Sigmoid colon (tissue), 7 donors: Measurements from ENCODE around the gene CYP2S1. TPM values are rescaled to one million over a fixed set of nuclear protein-coding genes. Genes with fewer than 3 reads are reported as not detected.

Experiments used
- DNase-seq: peaks from one replicate; pipeline ENCODE4 v3.0.0-alpha.2; 2019
- H3K27ac ChIP-seq, 4 donors: fragments of 200-600 bp; sonication (generic); one replicate each; pipeline ENCODE4 v1.5.1; 2016 to 2019; ENCODE audit warnings: mild to moderate bottlenecking in 1 of 4
- H3K27me3 ChIP-seq, 3 donors: fragments of 200-600 bp; sonication (generic); one replicate each; pipeline ENCODE4 v1.5.1; 2019; ENCODE audit warnings: mild to moderate bottlenecking in 1 of 3
- H3K36me3 ChIP-seq, 4 donors: fragments of 200-600 bp; sonication (generic); one replicate each; pipeline ENCODE4 v1.5.1; 2016 to 2019
- H3K4me1 ChIP-seq, 4 donors: fragments of 200-600 bp; sonication (generic); one replicate each; pipeline ENCODE4 v1.5.1; 2017 to 2019
- H3K4me3 ChIP-seq, 4 donors: fragments of 200-600 bp; sonication (generic); one replicate each; pipeline ENCODE4 v1.5.1; 2017 to 2019; ENCODE audit warnings: mild to moderate bottlenecking in 2 of 4, moderate library complexity in 1 of 4
- H3K9me3 ChIP-seq, 4 donors: fragments of 200-600 bp in 3 of 4; sonication (generic) in 3 of 4; one replicate each; pipeline versions ENCODE4 v1.5.1 to v1.6.1; 2013 to 2019
- EP300 ChIP-seq, 4 donors: sonication (generic); formaldehyde crosslinking; IDR thresholded peaks; one replicate each; pipeline ENCODE4 v1.6.1; 2017; ENCODE audit warnings: antibody characterized with exemption in 4 of 4
- POLR2A ChIP-seq, 2 donors: fragments of 450-650 bp; IDR thresholded peaks; one replicate each; pipeline ENCODE4 v1.6.1; 2016; ENCODE audit warnings: antibody characterized with exemption in 2 of 2, mild to moderate bottlenecking in 2 of 2, moderate library complexity in 2 of 2
- POLR2AphosphoS5 ChIP-seq, 4 donors: sonication (generic); formaldehyde crosslinking; IDR thresholded peaks; one replicate each; pipeline ENCODE4 v1.6.1; 2017; ENCODE audit warnings: antibody characterized with exemption in 4 of 4
- WGBS, 2 donors: extraction: QIAGEN DNeasy Blood & Tissue Kit; methylation state at CpG; one replicate each; pipeline ENCODE4 v1.1.7; 2013; 5-methylcytosine and 5-hydroxymethylcytosine counted together
- intact Hi-C: fragments of 100-400 bp; cut with DNase I; formaldehyde crosslinking; loops from one replicate; pipeline ENCODE4 v1.15.1; 2023
- polyA plus RNA-seq, 3 donors: library from polyadenylated mRNA; stranded (reverse); fragments of 200-250 nt; gene quantifications; one replicate each; pipeline ENCODE4 v1.2.3, GENCODE V29; 2013
- total RNA-seq, 4 donors: library from RNA; depleted of rRNA; stranded (reverse); fragments of >200 nt; gene quantifications; one replicate each; pipeline ENCODE4 v1.1.0, GENCODE V29; 2016
- TF ChIP-seq, protein P1 (sequence below), 4 experiments: fragments of 450-650 bp in 3 of 4; fragments of 200-600 bp in 1 of 4; IDR thresholded peaks; one replicate each; pipeline ENCODE4 v1.5.1; 2016 to 2019; ENCODE audit warnings: antibody characterized with exemption in 4 of 4, mild to moderate bottlenecking in 3 of 4, moderate library complexity in 2 of 4
- donor health status: healthy with polysubstance abuse.
- donor health status: Bipolar disorder and iron deficiency.
- donor health status: healthy.

The CYP2S1 gene
- total and polyA plus RNA-seq, 7 donors = 0.41 to 18.6 (median 1.4) TPM

DNA sequence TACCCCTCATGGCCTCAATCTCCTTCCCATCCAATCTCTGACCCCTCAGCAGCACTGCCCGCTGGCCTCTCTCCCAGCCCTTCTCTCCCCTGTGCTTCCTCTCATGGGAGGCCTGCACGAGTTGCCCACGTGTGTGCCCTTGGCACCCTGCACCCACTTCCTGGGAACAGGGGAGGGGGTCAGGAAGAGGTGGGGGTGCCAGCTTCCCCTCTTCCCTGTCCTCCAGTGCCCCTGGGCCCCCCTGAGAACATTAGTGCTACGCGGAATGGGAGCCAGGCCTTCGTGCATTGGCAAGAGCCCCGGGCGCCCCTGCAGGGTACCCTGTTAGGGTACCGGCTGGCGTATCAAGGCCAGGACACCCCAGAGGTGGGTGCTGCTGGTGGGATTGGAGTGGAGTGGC, 45.2 kb downstream of the CYP2S1 start:
- peaks cover 47 to 99% (median 53%) of the 10 kb centered on the region in 4 donors for H3K36me3 ChIP-seq
- intact Hi-C loops = no loop called here
- 82 to 89% methylated on average over 10 of the region's 10 CpGs for WGBS, 2 donors
- DNase-seq = no peak
- H3K4me1 ChIP-seq = no peaks in the 10 kb centered on the region
- TF ChIP-seq, protein P1, sequence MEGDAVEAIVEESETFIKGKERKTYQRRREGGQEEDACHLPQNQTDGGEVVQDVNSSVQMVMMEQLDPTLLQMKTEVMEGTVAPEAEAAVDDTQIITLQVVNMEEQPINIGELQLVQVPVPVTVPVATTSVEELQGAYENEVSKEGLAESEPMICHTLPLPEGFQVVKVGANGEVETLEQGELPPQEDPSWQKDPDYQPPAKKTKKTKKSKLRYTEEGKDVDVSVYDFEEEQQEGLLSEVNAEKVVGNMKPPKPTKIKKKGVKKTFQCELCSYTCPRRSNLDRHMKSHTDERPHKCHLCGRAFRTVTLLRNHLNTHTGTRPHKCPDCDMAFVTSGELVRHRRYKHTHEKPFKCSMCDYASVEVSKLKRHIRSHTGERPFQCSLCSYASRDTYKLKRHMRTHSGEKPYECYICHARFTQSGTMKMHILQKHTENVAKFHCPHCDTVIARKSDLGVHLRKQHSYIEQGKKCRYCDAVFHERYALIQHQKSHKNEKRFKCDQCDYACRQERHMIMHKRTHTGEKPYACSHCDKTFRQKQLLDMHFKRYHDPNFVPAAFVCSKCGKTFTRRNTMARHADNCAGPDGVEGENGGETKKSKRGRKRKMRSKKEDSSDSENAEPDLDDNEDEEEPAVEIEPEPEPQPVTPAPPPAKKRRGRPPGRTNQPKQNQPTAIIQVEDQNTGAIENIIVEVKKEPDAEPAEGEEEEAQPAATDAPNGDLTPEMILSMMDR (IDR thresholded peaks at IDR 0.05) = no peak
- TF ChIP-seq POLR2A (IDR thresholded peaks at IDR 0.05) (no peak), POLR2AphosphoS5 (IDR thresholded peaks at IDR 0.05) (no peak), EP300 (IDR thresholded peaks at IDR 0.05) (no peak)
- no peak overlapping the region for H3K27ac ChIP-seq
- no peak overlapping the region for H3K4me3 ChIP-seq
- no peaks in the 10 kb centered on the region for H3K27me3 ChIP-seq
- no peaks in the 10 kb centered on the region for H3K9me3 ChIP-seq

DNA sequence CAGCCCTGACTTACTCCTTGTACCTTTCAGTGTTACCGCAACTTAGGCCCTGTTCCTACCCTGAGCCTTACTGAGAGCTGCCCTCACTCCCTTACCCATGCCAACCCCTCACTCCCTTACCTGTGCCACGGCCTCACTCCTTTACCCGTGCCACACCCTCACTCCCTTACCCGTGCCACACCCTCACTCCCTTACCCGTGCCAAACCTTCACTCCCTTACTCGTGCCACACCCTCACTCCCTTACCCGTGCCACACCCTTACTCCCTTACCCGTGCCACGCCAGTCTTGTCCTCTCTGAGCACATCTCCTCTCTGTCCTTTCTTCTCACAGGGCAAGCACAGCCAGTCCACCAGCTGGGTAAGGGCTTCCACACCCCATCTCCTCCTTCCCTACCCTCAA, 46.3 kb downstream of the CYP2S1 start:
- H3K4me1 ChIP-seq = no peaks in the 10 kb centered on the region
- no peak for DNase-seq
- 24 to 64% methylated on average over 9 of the region's 9 CpGs for WGBS, 2 donors
- no peak overlapping the region for H3K27ac ChIP-seq
- intact Hi-C loops = no loop called here
- TF ChIP-seq EP300 (IDR thresholded peaks at IDR 0.05) = no peak
- TF ChIP-seq, protein P1 (IDR thresholded peaks at IDR 0.05) = no peak
- no peak for TF ChIP-seq POLR2A (IDR thresholded peaks at IDR 0.05)
- no peak for TF ChIP-seq POLR2AphosphoS5 (IDR thresholded peaks at IDR 0.05)
- no peaks in the 10 kb centered on the region for H3K27me3 ChIP-seq
- H3K9me3 ChIP-seq = no peaks in the 10 kb centered on the region
- H3K36me3 ChIP-seq = peaks cover 49 to 99% (median 52%) of the 10 kb centered on the region in 4 donors
- H3K4me3 ChIP-seq = no peak overlapping the region

DNA sequence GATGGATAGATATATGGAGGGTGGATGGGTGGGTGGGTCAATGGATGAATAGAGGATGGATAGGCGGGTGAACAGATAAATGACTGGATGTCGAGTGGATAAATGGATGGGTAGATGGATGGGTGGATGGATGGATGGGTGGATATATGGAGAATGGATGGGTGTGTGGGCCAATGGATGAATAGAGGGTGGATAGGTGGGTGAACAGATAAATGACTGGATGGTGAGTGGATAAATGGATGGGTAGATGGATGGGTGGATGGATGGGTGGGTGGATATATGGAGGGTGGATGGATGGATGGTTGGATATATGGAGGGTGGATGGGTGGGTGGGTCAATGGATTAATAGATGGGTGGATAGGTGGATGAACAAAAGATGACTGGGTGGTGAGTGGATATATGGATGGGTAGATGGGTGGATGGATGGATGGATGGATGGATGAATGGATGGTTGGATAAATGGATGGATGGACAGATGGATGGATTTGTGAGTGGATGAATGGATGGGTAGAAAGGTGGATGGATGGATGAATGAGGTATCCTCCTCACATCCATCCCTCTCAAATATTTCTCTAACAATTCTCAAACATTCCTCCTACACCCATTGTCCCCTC, 47.0 kb downstream of the CYP2S1 start:
- TF ChIP-seq POLR2AphosphoS5 (IDR thresholded peaks at IDR 0.05) (no peak), EP300 (IDR thresholded peaks at IDR 0.05) (no peak), POLR2A (IDR thresholded peaks at IDR 0.05) (no peak)
- TF ChIP-seq, protein P1 (IDR thresholded peaks at IDR 0.05) = no peak
- no peak for DNase-seq
- Histone ChIP-seq H3K4me1 (no peaks in the 10 kb centered on the region), H3K36me3 (peaks cover 49 to 99% (median 53%) of the 10 kb centered on the region in 4 donors), H3K27me3 (no peaks in the 10 kb centered on the region), H3K4me3 (no peak overlapping the region), H3K27ac (no peak overlapping the region), H3K9me3 (no peaks in the 10 kb centered on the region)
- intact Hi-C loops = no loop called here
- WGBS, 2 donors = 94 to 95% methylated on average over 2 of the region's 2 CpGs

DNA sequence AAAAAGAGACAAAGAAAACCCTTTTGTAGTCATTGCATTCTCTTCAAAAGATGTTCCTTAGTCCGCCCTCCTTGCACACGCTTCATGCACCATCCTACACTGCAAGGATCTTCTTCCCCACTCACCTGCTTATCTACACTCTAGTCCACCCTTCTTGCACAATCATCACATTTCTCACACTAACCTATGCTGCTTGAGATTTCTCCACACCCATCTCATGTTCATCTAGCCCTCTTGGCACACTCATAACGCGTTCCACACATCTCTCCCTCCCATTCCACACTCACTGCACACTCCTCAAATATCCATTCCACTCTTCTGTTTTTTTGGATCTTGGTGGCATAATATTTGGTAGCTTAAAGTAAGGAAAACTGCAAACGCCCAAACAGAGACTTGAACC, 48.8 kb downstream of the CYP2S1 start:
- no peak for DNase-seq
- 89 to 90% methylated on average over 5 of the region's 5 CpGs for WGBS, 2 donors
- Histone ChIP-seq H3K4me1 (no peaks in the 10 kb centered on the region), H3K36me3 (peaks cover 49 to 99% (median 64%) of the 10 kb centered on the region in 4 donors), H3K27ac (no peak overlapping the region), H3K9me3 (no peaks in the 10 kb centered on the region), H3K4me3 (no peak overlapping the region), H3K27me3 (no peaks in the 10 kb centered on the region)
- intact Hi-C loops = no loop called here
- TF ChIP-seq POLR2A (IDR thresholded peaks at IDR 0.05) = no peak
- TF ChIP-seq EP300 (IDR thresholded peaks at IDR 0.05) = no peak
- no peak for TF ChIP-seq POLR2AphosphoS5 (IDR thresholded peaks at IDR 0.05)
- TF ChIP-seq, protein P1 (IDR thresholded peaks at IDR 0.05) = no peak

DNA sequence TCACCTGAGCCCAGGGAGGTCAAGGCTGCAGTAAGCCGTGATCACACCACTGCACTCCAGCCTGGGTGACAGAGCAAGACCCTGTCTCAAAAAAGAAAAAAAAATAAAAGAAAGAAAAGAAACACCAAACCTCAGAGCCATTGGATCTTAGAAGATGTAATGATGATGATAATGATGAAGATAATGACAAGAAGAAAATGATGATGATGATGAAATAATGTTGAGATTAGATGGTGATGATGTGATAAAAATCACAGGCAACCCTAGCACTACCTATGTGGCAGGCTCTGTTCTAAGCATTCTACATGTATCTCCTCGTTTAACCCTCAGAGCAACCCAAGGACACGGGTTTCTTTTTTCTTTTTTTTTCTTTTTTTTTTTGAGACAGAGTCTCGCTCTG, 51.1 kb downstream of the CYP2S1 start:
- Histone ChIP-seq H3K4me3 (no peak overlapping the region), H3K9me3 (no peaks in the 10 kb centered on the region), H3K27ac (no peak overlapping the region), H3K4me1 (no peaks in the 10 kb centered on the region), H3K36me3 (peaks cover 49 to 99% (median 63%) of the 10 kb centered on the region in 4 donors), H3K27me3 (no peaks in the 10 kb centered on the region)
- intact Hi-C loops = no loop called here
- no peak for TF ChIP-seq POLR2A (IDR thresholded peaks at IDR 0.05)
- no peak for TF ChIP-seq POLR2AphosphoS5 (IDR thresholded peaks at IDR 0.05)
- no peak for TF ChIP-seq EP300 (IDR thresholded peaks at IDR 0.05)
- TF ChIP-seq, protein P1 (IDR thresholded peaks at IDR 0.05) = no peak
- no peak for DNase-seq
- 85 to 89% methylated on average over 4 of the region's 4 CpGs for WGBS, 2 donors
